Measurements from ENCODE around the gene GNG12.
A peak's percentile ranks its signal among the peaks of the same experiment; 100 is the strongest.

Gene GNG12

GRCh38 chr1:67767103-67767782, 66.0 kb downstream of the GNG12 start:
- Histone ChIP-seq H3K27me3 (ENCODE audit: control insufficient read depth, insufficient read depth, low read length) (no peaks in the 10 kb centered on the region), H3K4me1 (ENCODE audit: control insufficient read depth, insufficient read depth, low read length) (peaks cover 2% of the 10 kb centered on the region), H3K4me3 (ENCODE audit: low read length) (no peak overlapping the region), H3K9ac (ENCODE audit: low read length) (no peak overlapping the region), H3K27ac (ENCODE audit: low read depth, low read length) (no peak overlapping the region), H3K36me3 (ENCODE audit: control insufficient read depth, insufficient read depth, low read length) (no peaks in the 10 kb centered on the region)

GRCh38 chr1:67766141-67766978, 66.9 kb downstream of the GNG12 start:
- no peak overlapping the region for H3K9ac ChIP-seq (ENCODE audit: low read length)
- peak overlapping the region; percentile 17 for H3K4me3 ChIP-seq (ENCODE audit: low read length)
- H3K4me1 ChIP-seq (ENCODE audit: control insufficient read depth, insufficient read depth, low read length), result peaks cover 2% of the 10 kb centered on the region
- no peaks in the 10 kb centered on the region for H3K27me3 ChIP-seq (ENCODE audit: control insufficient read depth, insufficient read depth, low read length)
- H3K27ac ChIP-seq (ENCODE audit: low read depth, low read length), result no peak overlapping the region
- H3K36me3 ChIP-seq (ENCODE audit: control insufficient read depth, insufficient read depth, low read length), result no peaks in the 10 kb centered on the region

GRCh38 chr1:67764633-67765032, 68.6 kb downstream of the GNG12 start:
- H3K4me3 ChIP-seq (ENCODE audit: low read length), result no peak overlapping the region
- H3K4me1 ChIP-seq (ENCODE audit: control insufficient read depth, insufficient read depth, low read length), result peaks cover 7% of the 10 kb centered on the region
- no peaks in the 10 kb centered on the region for H3K36me3 ChIP-seq (ENCODE audit: control insufficient read depth, insufficient read depth, low read length)

GRCh38 chr1:67761730-67762129, 71.5 kb downstream of the GNG12 start:
- Histone ChIP-seq H3K27ac (ENCODE audit: low read depth, low read length) (no peak overlapping the region), H3K4me3 (ENCODE audit: low read length) (no peak overlapping the region), H3K9ac (ENCODE audit: low read length) (no peak overlapping the region), H3K27me3 (ENCODE audit: control insufficient read depth, insufficient read depth, low read length) (no peaks in the 10 kb centered on the region), H3K36me3 (ENCODE audit: control insufficient read depth, insufficient read depth, low read length) (no peaks in the 10 kb centered on the region), H3K4me1 (ENCODE audit: control insufficient read depth, insufficient read depth, low read length) (peaks cover 8% of the 10 kb centered on the region)

More at GRCh38 chr1:67764633-67765032, 68.6 kb downstream of the GNG12 start:
- no peak overlapping the region for H3K27ac ChIP-seq (ENCODE audit: low read depth, low read length)
- no peak overlapping the region for H3K9ac ChIP-seq (ENCODE audit: low read length)
- no peaks in the 10 kb centered on the region for H3K27me3 ChIP-seq (ENCODE audit: control insufficient read depth, insufficient read depth, low read length)

- peaks cover 6% of the 10 kb centered on the region for H3K4me1 ChIP-seq (ENCODE audit: control insufficient read depth, insufficient read depth, low read length)
- no peaks in the 10 kb centered on the region for H3K36me3 ChIP-seq (ENCODE audit: control insufficient read depth, insufficient read depth, low read length)
- no peak overlapping the region for H3K4me3 ChIP-seq (ENCODE audit: low read length)
- H3K9ac ChIP-seq (ENCODE audit: low read length), result no peak overlapping the region
- no peak overlapping the region for H3K27ac ChIP-seq (ENCODE audit: low read depth, low read length)
- H3K27me3 ChIP-seq (ENCODE audit: control insufficient read depth, insufficient read depth, low read length), result no peaks in the 10 kb centered on the region
Observed at GRCh38 chr1:67761091-67761490, 72.2 kb downstream of the GNG12 start.

GRCh38 chr1:67760030-67760821, 73.0 kb downstream of the GNG12 start:
- Histone ChIP-seq H3K36me3 (ENCODE audit: control insufficient read depth, insufficient read depth, low read length) (no peaks in the 10 kb centered on the region), H3K27me3 (ENCODE audit: control insufficient read depth, insufficient read depth, low read length) (no peaks in the 10 kb centered on the region), H3K4me3 (ENCODE audit: low read length) (no peak overlapping the region), H3K27ac (ENCODE audit: low read depth, low read length) (no peak overlapping the region), H3K4me1 (ENCODE audit: control insufficient read depth, insufficient read depth, low read length) (peaks cover 6% of the 10 kb centered on the region), H3K9ac (ENCODE audit: low read length) (no peak overlapping the region)

GRCh38 chr1:67759692-67760029, 73.6 kb downstream of the GNG12 start:
- Histone ChIP-seq H3K36me3 (ENCODE audit: control insufficient read depth, insufficient read depth, low read length) (no peaks in the 10 kb centered on the region), H3K27ac (ENCODE audit: low read depth, low read length) (no peak overlapping the region), H3K9ac (ENCODE audit: low read length) (no peak overlapping the region), H3K4me3 (ENCODE audit: low read length) (no peak overlapping the region), H3K4me1 (ENCODE audit: control insufficient read depth, insufficient read depth, low read length) (peaks cover 6% of the 10 kb centered on the region), H3K27me3 (ENCODE audit: control insufficient read depth, insufficient read depth, low read length) (no peaks in the 10 kb centered on the region)

GRCh38 chr1:67759066-67759465, 74.2 kb downstream of the GNG12 start:
- Histone ChIP-seq H3K36me3 (ENCODE audit: control insufficient read depth, insufficient read depth, low read length) (no peaks in the 10 kb centered on the region), H3K4me1 (ENCODE audit: control insufficient read depth, insufficient read depth, low read length) (peaks cover 6% of the 10 kb centered on the region), H3K27me3 (ENCODE audit: control insufficient read depth, insufficient read depth, low read length) (no peaks in the 10 kb centered on the region), H3K9ac (ENCODE audit: low read length) (no peak overlapping the region), H3K4me3 (ENCODE audit: low read length) (no peak overlapping the region), H3K27ac (ENCODE audit: low read depth, low read length) (no peak overlapping the region)

- Histone ChIP-seq H3K9ac (ENCODE audit: low read length) (no peak overlapping the region), H3K4me1 (ENCODE audit: control insufficient read depth, insufficient read depth, low read length) (peaks cover 6% of the 10 kb centered on the region), H3K27me3 (ENCODE audit: control insufficient read depth, insufficient read depth, low read length) (no peaks in the 10 kb centered on the region), H3K36me3 (ENCODE audit: control insufficient read depth, insufficient read depth, low read length) (no peaks in the 10 kb centered on the region), H3K27ac (ENCODE audit: low read depth, low read length) (no peak overlapping the region), H3K4me3 (ENCODE audit: low read length) (no peak overlapping the region)
Observed at GRCh38 chr1:67755619-67756018, 77.6 kb downstream of the GNG12 start.

- no peak overlapping the region for H3K4me3 ChIP-seq (ENCODE audit: low read length)
- H3K4me1 ChIP-seq (ENCODE audit: control insufficient read depth, insufficient read depth, low read length), result peaks cover 10% of the 10 kb centered on the region
- H3K9ac ChIP-seq (ENCODE audit: low read length), result no peak overlapping the region
- H3K27ac ChIP-seq (ENCODE audit: low read depth, low read length), result no peak overlapping the region
- no peaks in the 10 kb centered on the region for H3K27me3 ChIP-seq (ENCODE audit: control insufficient read depth, insufficient read depth, low read length)
- no peaks in the 10 kb centered on the region for H3K36me3 ChIP-seq (ENCODE audit: control insufficient read depth, insufficient read depth, low read length)
Observed at GRCh38 chr1:67755160-67755559, 78.1 kb downstream of the GNG12 start.

- Histone ChIP-seq H3K27me3 (ENCODE audit: control insufficient read depth, insufficient read depth, low read length) (no peaks in the 10 kb centered on the region), H3K4me3 (ENCODE audit: low read length) (no peak overlapping the region), H3K4me1 (ENCODE audit: control insufficient read depth, insufficient read depth, low read length) (peaks cover 10% of the 10 kb centered on the region), H3K27ac (ENCODE audit: low read depth, low read length) (no peak overlapping the region), H3K36me3 (ENCODE audit: control insufficient read depth, insufficient read depth, low read length) (no peaks in the 10 kb centered on the region), H3K9ac (ENCODE audit: low read length) (no peak overlapping the region)
Observed at GRCh38 chr1:67754526-67754920, 78.7 kb downstream of the GNG12 start.

GRCh38 chr1:67753776-67754525, 79.3 kb downstream of the GNG12 start:
- H3K36me3 ChIP-seq (ENCODE audit: control insufficient read depth, insufficient read depth, low read length), result no peaks in the 10 kb centered on the region
- no peak overlapping the region for H3K9ac ChIP-seq (ENCODE audit: low read length)
- no peak overlapping the region for H3K4me3 ChIP-seq (ENCODE audit: low read length)
- no peaks in the 10 kb centered on the region for H3K27me3 ChIP-seq (ENCODE audit: control insufficient read depth, insufficient read depth, low read length)
- H3K27ac ChIP-seq (ENCODE audit: low read depth, low read length), result no peak overlapping the region
- H3K4me1 ChIP-seq (ENCODE audit: control insufficient read depth, insufficient read depth, low read length), result peaks cover 14% of the 10 kb centered on the region

All from rectal smooth muscle tissue (tissue), 1 donor.